NB4 (cell line): Measurements from ENCODE around the gene CD2BP2.
"Not testable (repeated sequence)": the region's sequence is repeated elsewhere in the genome, so short reads cannot be mapped to it uniquely, and the experiment has no call there.

Experiments used
- POLR2A ChIP-seq: IDR thresholded peaks from 2 replicates; pipeline ENCODE4 v1.6.1; 2011; ENCODE audit warnings: mild to moderate bottlenecking; ENCODE audit not compliant: insufficient read length; ENCODE audit errors: extremely low read depth
- TF ChIP-seq, protein P1 (sequence below): IDR thresholded peaks from one replicate; pipeline ENCODE4 v1.5.1; 2012; ENCODE audit warnings: low read depth, low read length
- TF ChIP-seq, protein P2 (sequence below): IDR thresholded peaks from 2 replicates; pipeline ENCODE4 v1.6.1; 2011; ENCODE audit warnings: low read depth, low read length

DNA sequence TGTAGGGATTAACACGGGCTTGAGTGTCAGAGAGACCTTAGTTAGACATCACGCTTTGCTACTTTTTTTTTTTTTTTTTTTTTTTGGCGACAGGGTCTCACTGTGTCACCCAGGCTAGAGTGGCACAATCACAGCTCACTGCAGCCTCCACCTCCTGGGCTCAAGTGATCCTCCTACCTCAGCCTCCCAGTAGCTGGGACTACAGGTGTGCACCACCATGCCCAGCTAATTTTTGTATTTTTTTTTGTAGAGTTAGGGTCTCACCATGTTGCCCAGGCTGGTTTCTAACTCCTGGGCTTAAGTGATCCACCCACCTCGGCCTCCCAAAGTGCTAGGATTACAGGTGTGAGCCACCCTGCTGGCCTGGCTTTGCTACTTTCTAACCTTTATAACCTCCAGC, 41.5 kb upstream of the CD2BP2 start:
- TF ChIP-seq, protein P1, sequence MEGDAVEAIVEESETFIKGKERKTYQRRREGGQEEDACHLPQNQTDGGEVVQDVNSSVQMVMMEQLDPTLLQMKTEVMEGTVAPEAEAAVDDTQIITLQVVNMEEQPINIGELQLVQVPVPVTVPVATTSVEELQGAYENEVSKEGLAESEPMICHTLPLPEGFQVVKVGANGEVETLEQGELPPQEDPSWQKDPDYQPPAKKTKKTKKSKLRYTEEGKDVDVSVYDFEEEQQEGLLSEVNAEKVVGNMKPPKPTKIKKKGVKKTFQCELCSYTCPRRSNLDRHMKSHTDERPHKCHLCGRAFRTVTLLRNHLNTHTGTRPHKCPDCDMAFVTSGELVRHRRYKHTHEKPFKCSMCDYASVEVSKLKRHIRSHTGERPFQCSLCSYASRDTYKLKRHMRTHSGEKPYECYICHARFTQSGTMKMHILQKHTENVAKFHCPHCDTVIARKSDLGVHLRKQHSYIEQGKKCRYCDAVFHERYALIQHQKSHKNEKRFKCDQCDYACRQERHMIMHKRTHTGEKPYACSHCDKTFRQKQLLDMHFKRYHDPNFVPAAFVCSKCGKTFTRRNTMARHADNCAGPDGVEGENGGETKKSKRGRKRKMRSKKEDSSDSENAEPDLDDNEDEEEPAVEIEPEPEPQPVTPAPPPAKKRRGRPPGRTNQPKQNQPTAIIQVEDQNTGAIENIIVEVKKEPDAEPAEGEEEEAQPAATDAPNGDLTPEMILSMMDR = not testable (repeated sequence)
- TF ChIP-seq POLR2A = not testable (repeated sequence)
- TF ChIP-seq, protein P2, sequence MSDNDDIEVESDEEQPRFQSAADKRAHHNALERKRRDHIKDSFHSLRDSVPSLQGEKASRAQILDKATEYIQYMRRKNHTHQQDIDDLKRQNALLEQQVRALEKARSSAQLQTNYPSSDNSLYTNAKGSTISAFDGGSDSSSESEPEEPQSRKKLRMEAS = not testable (repeated sequence)
